Esophagus (tissue), 2 donors: ENCODE data around the gene HDHD2. TPM values are rescaled to one million over a fixed set of nuclear protein-coding genes. Genes with fewer than 3 reads are reported as not detected.

Experiments used
- H3K27ac ChIP-seq, 2 donors: one replicate each; pipeline ENCODE4 v1.5.1; 2013; ENCODE audit warnings: low read depth in 2 of 2, mild to moderate bottlenecking in 2 of 2, inconsistent platforms in 1 of 2, low read length in 1 of 2, moderate library complexity in 1 of 2
- H3K27me3 ChIP-seq, 2 donors: one replicate each; pipeline ENCODE4 v1.6.1; 2013; ENCODE audit warnings: low read length in 2 of 2, control low read depth in 1 of 2, mild to moderate bottlenecking in 1 of 2; ENCODE audit not compliant: insufficient read depth in 2 of 2, control insufficient read depth in 1 of 2
- H3K36me3 ChIP-seq, 2 donors: one replicate each; pipeline ENCODE4 v1.6.1; 2013; ENCODE audit warnings: low read length in 1 of 2; ENCODE audit not compliant: control insufficient read depth in 2 of 2, insufficient read depth in 2 of 2
- H3K4me1 ChIP-seq, 2 donors: one replicate each; pipeline ENCODE4 v1.6.1; 2013; ENCODE audit warnings: low read length in 1 of 2; ENCODE audit not compliant: control insufficient read depth in 2 of 2, insufficient read depth in 2 of 2
- H3K4me3 ChIP-seq, 2 donors: one replicate each; pipeline ENCODE4 v1.5.1; 2013; ENCODE audit warnings: low read length in 2 of 2, mild to moderate bottlenecking in 2 of 2, low read depth in 1 of 2, moderate library complexity in 1 of 2
- H3K9me3 ChIP-seq, 2 donors: one replicate each; pipeline ENCODE4 v1.6.1; 2013; ENCODE audit warnings: mild to moderate bottlenecking in 2 of 2, low read depth in 1 of 2, low read length in 1 of 2, moderate library complexity in 1 of 2; ENCODE audit not compliant: control insufficient read depth in 2 of 2, insufficient read depth in 1 of 2
- WGBS, 2 donors: extraction: QIAGEN DNeasy Blood & Tissue Kit; methylation state at CpG; one replicate each; pipeline ENCODE4 v1.1.7; 2013; 5-methylcytosine and 5-hydroxymethylcytosine counted together
- polyA plus RNA-seq, 2 donors: library from polyadenylated mRNA; stranded (reverse); fragments of 200-250 nt; gene quantifications; one replicate each; pipeline ENCODE4 v1.2.3, GENCODE V29; 2013
- donor health status: healthy with polysubstance abuse.
- donor health status: Bipolar disorder and iron deficiency.

The HDHD2 gene
- polyA plus RNA-seq, 2 donors: 13.1 to 13.9 TPM

- H3K9me3 ChIP-seq: no peaks in the 10 kb centered on the region
- no peaks in the 10 kb centered on the region for H3K27me3 ChIP-seq
- H3K4me3 ChIP-seq: peak overlapping the region; percentile 77 to 91
- no peaks in the 10 kb centered on the region for H3K36me3 ChIP-seq
- 6% methylated on average over 13 of the region's 13 CpGs for WGBS, 2 donors
- peak overlapping the region; percentile 90 to 96 for H3K27ac ChIP-seq
- H3K4me1 ChIP-seq: peaks cover 0 to 4% of the 10 kb centered on the region in 2 donors
Measured at GRCh38 chr18:47150824-47151366, 595 bp upstream of the HDHD2 start.

DNA sequence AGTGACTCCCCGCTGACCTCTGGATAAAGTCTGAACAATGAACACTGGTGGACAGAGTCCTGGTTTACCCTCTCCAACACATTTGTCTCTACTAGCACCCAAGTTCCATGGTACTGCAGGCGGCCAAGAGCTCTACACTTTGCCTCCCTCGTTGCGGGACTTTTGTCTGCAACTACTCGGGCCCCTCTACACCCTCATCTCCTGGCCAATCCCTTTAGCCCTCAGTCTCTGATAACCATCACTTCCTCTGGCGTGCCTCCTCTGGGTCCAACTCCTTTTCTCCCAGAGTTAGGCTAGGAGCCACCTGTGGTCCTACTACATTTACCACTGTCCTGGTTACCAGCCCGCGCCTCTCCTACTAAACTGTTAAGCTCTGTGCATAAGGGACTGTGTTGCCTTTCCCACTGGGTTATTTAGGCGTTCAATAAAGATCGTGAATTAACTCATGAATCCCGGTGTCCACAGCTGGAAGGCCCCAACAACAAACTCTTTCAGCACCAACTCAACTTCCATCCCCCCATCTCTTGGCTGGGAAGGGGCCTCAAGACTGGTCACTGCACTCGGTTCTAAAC, 757 bp downstream of the HDHD2 start:
- Histone ChIP-seq H3K27ac (peak overlapping the region; percentile 90 to 96), H3K27me3 (no peaks in the 10 kb centered on the region), H3K9me3 (no peaks in the 10 kb centered on the region), H3K4me1 (peaks cover 0 to 4% of the 10 kb centered on the region in 2 donors), H3K36me3 (no peaks in the 10 kb centered on the region), H3K4me3 (peak overlapping the region; percentile 77 to 91)
- WGBS, 2 donors: 22 to 30% methylated on average over 12 of the region's 12 CpGs

- H3K4me3 ChIP-seq: no peak overlapping the region
- H3K4me1 ChIP-seq: peaks cover 0 to 4% of the 10 kb centered on the region in 2 donors
- H3K9me3 ChIP-seq: no peaks in the 10 kb centered on the region
- H3K27ac ChIP-seq: no peak overlapping the region
- H3K36me3 ChIP-seq: no peaks in the 10 kb centered on the region
- no peaks in the 10 kb centered on the region for H3K27me3 ChIP-seq
- 94 to 96% methylated on average over 3 of the region's 3 CpGs for WGBS, 2 donors
Measured at GRCh38 chr18:47146206-47146605, 4.1 kb downstream of the HDHD2 start.

GRCh38 chr18:47143899-47144485, 6.3 kb downstream of the HDHD2 start:
- H3K36me3 ChIP-seq: no peaks in the 10 kb centered on the region
- H3K4me1 ChIP-seq: peaks cover 0 to 2% of the 10 kb centered on the region in 2 donors
- H3K27me3 ChIP-seq: no peaks in the 10 kb centered on the region
- no peak overlapping the region for H3K4me3 ChIP-seq
- no peaks in the 10 kb centered on the region for H3K9me3 ChIP-seq
- 95 to 96% methylated on average over 4 of the region's 4 CpGs for WGBS, 2 donors
- H3K27ac ChIP-seq: no peak overlapping the region

- WGBS, 2 donors: 97 to 100% methylated on average over 5 of the region's 5 CpGs
- Histone ChIP-seq H3K27ac (no peak overlapping the region), H3K36me3 (no peaks in the 10 kb centered on the region), H3K9me3 (no peaks in the 10 kb centered on the region), H3K4me1 (peaks cover 0 to 2% of the 10 kb centered on the region in 2 donors), H3K27me3 (no peaks in the 10 kb centered on the region), H3K4me3 (no peak overlapping the region)
Measured at GRCh38 chr18:47143153-47143552, 7.1 kb downstream of the HDHD2 start.

GRCh38 chr18:47141289-47141688, 9.0 kb downstream of the HDHD2 start:
- H3K27ac ChIP-seq: no peak overlapping the region
- H3K36me3 ChIP-seq: no peaks in the 10 kb centered on the region
- H3K27me3 ChIP-seq: no peaks in the 10 kb centered on the region
- no peak overlapping the region for H3K4me3 ChIP-seq
- H3K9me3 ChIP-seq: no peaks in the 10 kb centered on the region
- no peaks in the 10 kb centered on the region for H3K4me1 ChIP-seq

- no peak overlapping the region for H3K4me3 ChIP-seq
- H3K4me1 ChIP-seq: no peaks in the 10 kb centered on the region
- WGBS, 2 donors: 97% methylated on average over 3 of the region's 3 CpGs
- H3K27ac ChIP-seq: no peak overlapping the region
- H3K9me3 ChIP-seq: no peaks in the 10 kb centered on the region
- no peaks in the 10 kb centered on the region for H3K27me3 ChIP-seq
- no peaks in the 10 kb centered on the region for H3K36me3 ChIP-seq
Measured at GRCh38 chr18:47121146-47121545, 29.2 kb downstream of the HDHD2 start.

GRCh38 chr18:47120428-47120827, 29.9 kb downstream of the HDHD2 start:
- H3K9me3 ChIP-seq: no peaks in the 10 kb centered on the region
- H3K27me3 ChIP-seq: no peaks in the 10 kb centered on the region
- H3K4me3 ChIP-seq: no peak overlapping the region
- no peaks in the 10 kb centered on the region for H3K36me3 ChIP-seq
- H3K27ac ChIP-seq: no peak overlapping the region
- WGBS, 2 donors: 74 to 81% methylated on average over 4 of the region's 4 CpGs
- H3K4me1 ChIP-seq: no peaks in the 10 kb centered on the region

- no peaks in the 10 kb centered on the region for H3K27me3 ChIP-seq
- no peak overlapping the region for H3K4me3 ChIP-seq
- H3K4me1 ChIP-seq: no peaks in the 10 kb centered on the region
- H3K27ac ChIP-seq: no peak overlapping the region
- WGBS, 2 donors: 92 to 93% methylated on average over 2 of the region's 2 CpGs
- H3K36me3 ChIP-seq: peaks cover 4 to 5% of the 10 kb centered on the region in 2 donors
- no peaks in the 10 kb centered on the region for H3K9me3 ChIP-seq
Measured at GRCh38 chr18:47118981-47119380, 31.3 kb downstream of the HDHD2 start.

DNA sequence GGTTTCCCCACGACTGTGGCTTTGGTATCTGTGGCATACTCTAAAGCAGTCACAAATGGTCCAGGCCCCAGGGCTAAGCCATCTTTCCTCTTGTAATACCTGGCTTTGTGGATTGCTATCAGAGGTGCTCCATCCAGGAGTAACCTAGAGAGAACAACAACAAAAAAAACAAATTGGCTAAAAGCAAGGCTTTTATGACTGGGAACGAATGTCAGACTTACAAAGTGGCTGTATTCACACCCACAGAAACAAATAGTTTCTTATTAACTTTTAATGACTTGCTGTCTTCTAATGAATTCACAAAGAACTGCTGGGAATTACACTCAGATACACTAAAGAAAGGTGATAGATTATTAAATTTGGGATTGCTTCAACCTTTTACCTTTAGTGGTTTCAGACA, 35.1 kb downstream of the HDHD2 start:
- no peaks in the 10 kb centered on the region for H3K4me1 ChIP-seq
- 87 to 88% methylated on average over 2 of the region's 2 CpGs for WGBS, 2 donors
- H3K36me3 ChIP-seq: peaks cover 5 to 10% of the 10 kb centered on the region in 2 donors

More for the DNA sequence above, 35.1 kb downstream of the HDHD2 start:
- Histone ChIP-seq H3K27ac (no peak overlapping the region), H3K9me3 (no peaks in the 10 kb centered on the region), H3K27me3 (no peaks in the 10 kb centered on the region), H3K4me3 (no peak overlapping the region)
